PC-9 (cell line): ENCODE results near the gene FXYD6.

ENCODE experiments used
- EZH2 ChIP-seq: fragments of 200-600 bp; sonication (generic); IDR thresholded peaks from 2 replicates; pipeline ENCODE4 v1.8.0; 2017; ENCODE audit warnings: antibody characterized with exemption, low read depth
- TF ChIP-seq, protein P1 (sequence below): fragments of 200-600 bp; sonication (generic); conservative IDR thresholded peaks from 2 replicates; pipeline ENCODE4 v1.6.1; 2017; ENCODE audit warnings: mixed run types, antibody characterized with exemption, mild to moderate bottlenecking, moderate library complexity

- TF ChIP-seq, protein P1, sequence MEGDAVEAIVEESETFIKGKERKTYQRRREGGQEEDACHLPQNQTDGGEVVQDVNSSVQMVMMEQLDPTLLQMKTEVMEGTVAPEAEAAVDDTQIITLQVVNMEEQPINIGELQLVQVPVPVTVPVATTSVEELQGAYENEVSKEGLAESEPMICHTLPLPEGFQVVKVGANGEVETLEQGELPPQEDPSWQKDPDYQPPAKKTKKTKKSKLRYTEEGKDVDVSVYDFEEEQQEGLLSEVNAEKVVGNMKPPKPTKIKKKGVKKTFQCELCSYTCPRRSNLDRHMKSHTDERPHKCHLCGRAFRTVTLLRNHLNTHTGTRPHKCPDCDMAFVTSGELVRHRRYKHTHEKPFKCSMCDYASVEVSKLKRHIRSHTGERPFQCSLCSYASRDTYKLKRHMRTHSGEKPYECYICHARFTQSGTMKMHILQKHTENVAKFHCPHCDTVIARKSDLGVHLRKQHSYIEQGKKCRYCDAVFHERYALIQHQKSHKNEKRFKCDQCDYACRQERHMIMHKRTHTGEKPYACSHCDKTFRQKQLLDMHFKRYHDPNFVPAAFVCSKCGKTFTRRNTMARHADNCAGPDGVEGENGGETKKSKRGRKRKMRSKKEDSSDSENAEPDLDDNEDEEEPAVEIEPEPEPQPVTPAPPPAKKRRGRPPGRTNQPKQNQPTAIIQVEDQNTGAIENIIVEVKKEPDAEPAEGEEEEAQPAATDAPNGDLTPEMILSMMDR: no peak
- no peak for TF ChIP-seq EZH2
Observed at GRCh38 chr11:117805045-117805444, 71.4 kb downstream of the FXYD6 start.
